ENCODE data around the gene TLR8. TPM values are rescaled to one million over a fixed set of nuclear protein-coding genes. Genes with fewer than 3 reads are reported as not detected.

Gene TLR8
- polyA plus RNA-seq, 1 of the 3 experiments (the other 2 are of a cell fraction), result not detected

- H3K27me3 ChIP-seq (ENCODE audit: insufficient read depth), result peaks cover 32% of the 10 kb centered on the region; the same call in 1 of the 2 replicates
- DNase-seq, result no peak
- H3K79me2 ChIP-seq (ENCODE audit: insufficient read depth), result no peaks in the 10 kb centered on the region
- H3K9me3 ChIP-seq, result no peaks in the 10 kb centered on the region
- 25% methylated on average over 10 of the region's 10 CpGs for WGBS (ENCODE audit: low lambda C conversion rate)
- ChIA-PET POLR2A (no interaction called here), CTCF (interaction anchor here (0.6 to 2.0 kb wide), 3 partner anchors 10 to 359 kb away, joined by 3 to 6 read pairs (median 6); no protein-coding TSS in a partner anchor)
- H3F3A ChIP-seq (replicated peaks; ENCODE audit: insufficient read depth), result no peaks in the 10 kb centered on the region
- no peaks in the 10 kb centered on the region for H4K20me1 ChIP-seq (ENCODE audit: insufficient read depth)
- TF ChIP-seq RXRA (IDR thresholded peaks at IDR 0.05; ENCODE audit: borderline replicate concordance, low read depth), result no peak
- no peaks in the 10 kb centered on the region for H3K4me1 ChIP-seq (ENCODE audit: control insufficient read depth in 1 of 2, insufficient read depth in 2 of 2, low read depth in 1 of 2, low read length in 1 of 2)
- no peak overlapping the region for H3K4me2 ChIP-seq
- H2AFZ ChIP-seq (ENCODE audit: low read depth), result no peak overlapping the region
- no peak overlapping the region for H3K27ac ChIP-seq (ENCODE audit: low read depth in 2 of 2, low read length in 1 of 2)
- H3K9ac ChIP-seq, result no peak overlapping the region
- no peak overlapping the region for H3K4me3 ChIP-seq (ENCODE audit: low read depth in 2 of 2, low read length in 1 of 2)
- no peaks in the 10 kb centered on the region for H3K9me2 ChIP-seq
- H3K36me3 ChIP-seq (replicated peaks in 1 of 2; ENCODE audit: control insufficient read depth in 1 of 2, insufficient read depth in 2 of 2, low read length in 1 of 2), result no peaks in the 10 kb centered on the region
Observed at GRCh38 chrX:12910423-12911121, 4.2 kb downstream of the TLR8 start.

- Histone ChIP-seq H3F3A (replicated peaks; ENCODE audit: insufficient read depth) (no peaks in the 10 kb centered on the region), H3K4me1 (ENCODE audit: control insufficient read depth in 1 of 2, insufficient read depth in 2 of 2, low read depth in 1 of 2, low read length in 1 of 2) (no peaks in the 10 kb centered on the region), H3K9me2 (no peaks in the 10 kb centered on the region), H4K20me1 (ENCODE audit: insufficient read depth) (no peaks in the 10 kb centered on the region), H3K9me3 (no peaks in the 10 kb centered on the region), H3K27ac (ENCODE audit: low read depth in 2 of 2, low read length in 1 of 2) (no peak overlapping the region), H3K36me3 (replicated peaks in 1 of 2; ENCODE audit: control insufficient read depth in 1 of 2, insufficient read depth in 2 of 2, low read length in 1 of 2) (no peaks in the 10 kb centered on the region), H3K9ac (no peak overlapping the region), H3K4me3 (ENCODE audit: low read depth in 2 of 2, low read length in 1 of 2) (no peak overlapping the region), H3K79me2 (ENCODE audit: insufficient read depth) (no peaks in the 10 kb centered on the region), H3K4me2 (no peak overlapping the region), H2AFZ (ENCODE audit: low read depth) (no peak overlapping the region), H3K27me3 (ENCODE audit: insufficient read depth) (peaks cover 37% of the 10 kb centered on the region; the same call in 1 of the 2 replicates)
- no peak for TF ChIP-seq TEAD4 (IDR thresholded peaks at IDR 0.05; ENCODE audit: borderline replicate concordance, insufficient read depth)
- no peak for TF ChIP-seq SMC3 (IDR thresholded peaks at IDR 0.05; ENCODE audit: low read depth, low read length)
- no peak for TF ChIP-seq PBX3 (IDR thresholded peaks at IDR 0.05)
- TF ChIP-seq JUND (IDR thresholded peaks at IDR 0.05), result no peak
- TF ChIP-seq FOXM1 (IDR thresholded peaks at IDR 0.05; ENCODE audit: low read depth), result no peak
- TF ChIP-seq NRF1 (IDR thresholded peaks at IDR 0.05; ENCODE audit: low read depth, low read length), result no peak
- TF ChIP-seq REST (IDR thresholded peaks at IDR 0.05; ENCODE audit: low read depth, low read length), result no peak
- TF ChIP-seq EP300 (IDR thresholded peaks at IDR 0.05; ENCODE audit: borderline replicate concordance in 1 of 2, low read depth in 1 of 2, low read length in 1 of 2), result no peak
- TF ChIP-seq RCOR1 (IDR thresholded peaks at IDR 0.05; ENCODE audit: low read length), result no peak
- TF ChIP-seq MXI1 (IDR thresholded peaks at IDR 0.05; ENCODE audit: low read depth, low read length), result no peak
- no peak for TF ChIP-seq ZBTB33 (IDR thresholded peaks at IDR 0.05; ENCODE audit: borderline replicate concordance, low read depth)
- TF ChIP-seq GATA2 (CRISPR knock-in tag; IDR thresholded peaks at IDR 0.05), result no peak
- no peak for TF ChIP-seq TCF12 (IDR thresholded peaks at IDR 0.05)
- TF ChIP-seq USF1 (IDR thresholded peaks at IDR 0.05; ENCODE audit: borderline replicate concordance, low read depth), result no peak
- no peak for TF ChIP-seq NFIC (IDR thresholded peaks at IDR 0.05; ENCODE audit: borderline replicate concordance)
- WGBS (ENCODE audit: low lambda C conversion rate), result 21% methylated on average over 2 of the region's 2 CpGs
- CTCF ChIA-PET, result interaction anchor here (0.6 to 2.0 kb wide), 3 partner anchors 10 to 358 kb away, joined by 3 to 6 read pairs (median 5); no protein-coding TSS in a partner anchor
- POLR2A ChIA-PET, result no interaction called here
- no peak for DNase-seq
Observed at GRCh38 chrX:12911122-12911470, 4.7 kb downstream of the TLR8 start.

All from SK-N-SH (cell line).